Measurements from ENCODE around the gene IVD.

The IVD gene

GRCh38 chr15:40416056-40416455 lies 10.5 kb downstream of the IVD start:
- DNase-seq: no peak

- no peak for DNase-seq
Measured at GRCh38 chr15:40418126-40418525, 12.5 kb downstream of the IVD start.

- DNase-seq: no peak
Measured at GRCh38 chr15:40420071-40420713, 14.6 kb downstream of the IVD start.

- DNase-seq: no peak
Measured at GRCh38 chr15:40420793-40421192, 15.2 kb downstream of the IVD start.

- peak; percentile 90 for DNase-seq
Measured at GRCh38 chr15:40421246-40422157, 15.9 kb downstream of the IVD start.

- no peak for DNase-seq
Measured at GRCh38 chr15:40424483-40425115, 19.0 kb downstream of the IVD start.

GRCh38 chr15:40425681-40426080 lies 20.1 kb downstream of the IVD start:
- DNase-seq: no peak

- peak; percentile 90 for DNase-seq
Measured at GRCh38 chr15:40427188-40427587, 21.6 kb downstream of the IVD start.

- no peak for DNase-seq
Measured at GRCh38 chr15:40428185-40428584, 22.6 kb downstream of the IVD start.

GRCh38 chr15:40429068-40429710 lies 23.6 kb downstream of the IVD start:
- no peak for DNase-seq

- peak; percentile 77 for DNase-seq
Measured at GRCh38 chr15:40430271-40430805, 24.7 kb downstream of the IVD start.

- DNase-seq: no peak
Measured at GRCh38 chr15:40435023-40435709, 29.6 kb downstream of the IVD start.

GRCh38 chr15:40435710-40436089 lies 30.1 kb downstream of the IVD start:
- no peak for DNase-seq

GRCh38 chr15:40436116-40436891 lies 30.7 kb downstream of the IVD start:
- peak; percentile 55 for DNase-seq

- no peak for DNase-seq
Measured at GRCh38 chr15:40436892-40437751, 31.5 kb downstream of the IVD start.

- DNase-seq: no peak
Measured at GRCh38 chr15:40437752-40438687, 32.4 kb downstream of the IVD start.

- DNase-seq: no peak
Measured at GRCh38 chr15:40438712-40439111, 33.1 kb downstream of the IVD start.

GRCh38 chr15:40439461-40439959 lies 33.9 kb downstream of the IVD start:
- peak; percentile 53 for DNase-seq
